T-helper 17 cell (primary cell): ENCODE measurements around the gene PCF11. TPM values are rescaled to one million over a fixed set of nuclear protein-coding genes. Genes with fewer than 3 reads are reported as not detected.
"Not testable (repeated sequence)": the region's sequence is repeated elsewhere in the genome, so short reads cannot be mapped to it uniquely, and the experiment has no call there.

Experiments used
- ATAC-seq: fragments of 150-1000 bp; cut with Tn5 transposase; 2 replicates; pipeline ENCODE4 v1.10.0; 2021; ENCODE audit warnings: mild to moderate bottlenecking, moderate library complexity
- DNase-seq, 3 donors: peaks; one replicate each; pipeline versions ENCODE4 v3.0.0 to v3.0.0-alpha.2; 2020 to 2021
- H3K9me3 ChIP-seq: one replicate; pipeline ENCODE4 v1.7.0; 2013; ENCODE audit warnings: low read length, mild to moderate bottlenecking; ENCODE audit not compliant: control insufficient read depth, poor library complexity, severe bottlenecking
- H3K27ac Mint-ChIP-seq: one replicate; pipeline ENCODE4 v1.8.0; 2022; ENCODE audit warnings: mild to moderate bottlenecking, moderate library complexity, mixed read lengths
- H3K27me3 Mint-ChIP-seq: one replicate; pipeline ENCODE4 v1.8.0; 2022; ENCODE audit warnings: mixed read lengths
- H3K36me3 Mint-ChIP-seq: one replicate; pipeline ENCODE4 v1.8.0; 2022; ENCODE audit warnings: low read depth, mixed read lengths
- H3K4me1 Mint-ChIP-seq: one replicate; pipeline ENCODE4 v1.8.0; 2022; ENCODE audit warnings: mild to moderate bottlenecking, mixed read lengths
- H3K4me3 Mint-ChIP-seq: one replicate; pipeline ENCODE4 v1.8.0; 2022; ENCODE audit warnings: mild to moderate bottlenecking, moderate library complexity, mixed read lengths
- total RNA-seq, 4 donors: library from RNA in 2 of 4; stranded (reverse) in 2 of 4; gene quantifications; one replicate each; pipeline ENCODE4 v1.2.3 and lab custom pipeline; 2022 to 2026

The PCF11 gene
- total RNA-seq, 2 donors from 2014 or later = 152 to 153 TPM

DNA sequence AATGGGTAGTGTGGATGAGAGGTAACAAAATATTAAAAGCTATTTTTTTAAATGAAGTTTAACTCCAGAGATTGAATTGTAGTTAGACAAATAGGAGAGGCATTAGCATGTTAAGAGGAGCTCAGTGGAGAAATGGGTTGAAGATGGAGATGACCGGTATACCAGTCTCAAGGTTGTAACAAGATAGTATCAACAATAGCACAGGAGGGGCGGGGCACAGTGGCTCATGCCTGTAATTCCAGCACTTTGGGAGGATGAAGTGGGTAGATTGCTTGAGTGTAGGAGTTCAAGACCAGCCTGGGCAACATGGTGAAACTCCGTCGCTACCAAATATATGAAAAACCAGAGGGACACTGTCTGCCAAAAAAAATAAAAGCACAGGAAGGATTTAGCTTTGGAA is 30.5 kb downstream of the PCF11 start:
- ATAC-seq = no peak
- Mint-ChIP-seq H3K27ac (peak overlapping the region; percentile 76), H3K36me3 (peaks cover 9% of the 10 kb centered on the region)

DNA sequence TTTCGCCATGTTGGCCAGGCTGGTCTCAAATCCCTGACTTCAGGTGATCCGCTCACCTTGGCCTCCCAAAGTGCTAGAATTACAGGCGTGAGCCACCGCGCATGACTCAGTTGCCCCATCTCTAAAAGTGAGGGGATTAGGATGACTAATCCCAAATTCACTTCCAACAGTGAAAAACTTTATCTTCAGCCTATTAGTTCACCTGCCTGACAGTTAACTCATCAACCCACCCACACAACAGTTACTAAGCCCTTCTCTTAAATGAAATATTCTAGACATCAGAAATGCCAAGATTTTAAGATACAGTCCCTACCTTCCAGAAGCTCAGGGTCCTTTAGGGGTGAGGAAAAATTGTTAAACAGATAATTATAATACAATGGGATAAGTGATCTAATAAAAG is 34.6 kb downstream of the PCF11 start:
- peak overlapping the region; percentile 100 for H3K27ac Mint-ChIP-seq
- H3K4me3 Mint-ChIP-seq = no peak overlapping the region
- DNase-seq (no peak), ATAC-seq (no peak)
- H3K27me3 Mint-ChIP-seq = no peaks in the 10 kb centered on the region
- no peaks in the 10 kb centered on the region for H3K9me3 ChIP-seq
- peaks cover 9% of the 10 kb centered on the region for H3K36me3 Mint-ChIP-seq
- peaks cover 50% of the 10 kb centered on the region for H3K4me1 Mint-ChIP-seq

More for the DNA sequence above, 30.5 kb downstream of the PCF11 start:
- Mint-ChIP-seq H3K4me3 (no peak overlapping the region), H3K27me3 (no peaks in the 10 kb centered on the region), H3K4me1 (peaks cover 18% of the 10 kb centered on the region)
- no peak for DNase-seq
- no peaks in the 10 kb centered on the region for H3K9me3 ChIP-seq

DNA sequence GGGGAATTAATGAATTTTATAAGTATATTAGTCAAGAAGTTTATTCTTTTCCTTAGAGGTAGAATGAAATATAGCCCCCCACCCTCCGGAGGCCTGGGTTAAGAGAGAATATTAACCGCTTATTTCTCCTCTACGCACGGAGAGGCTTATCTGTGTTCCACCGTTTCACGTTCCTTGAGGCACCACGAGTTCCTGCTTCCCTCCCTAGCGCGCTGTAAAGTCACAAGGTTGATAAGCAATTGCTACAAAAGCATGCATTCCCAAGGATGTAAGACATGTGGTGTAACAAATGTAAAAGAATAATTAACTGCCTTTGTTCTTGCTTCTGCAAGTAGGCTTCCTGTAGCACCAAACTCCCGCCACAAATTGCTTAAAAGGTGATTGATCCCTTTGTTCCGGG is 35.1 kb downstream of the PCF11 start:
- Mint-ChIP-seq H3K27me3 (no peaks in the 10 kb centered on the region), H3K27ac (peak overlapping the region; percentile 100), H3K36me3 (peaks cover 9% of the 10 kb centered on the region), H3K4me1 (peaks cover 55% of the 10 kb centered on the region), H3K4me3 (peak overlapping the region; percentile 99)
- no peaks in the 10 kb centered on the region for H3K9me3 ChIP-seq
- ATAC-seq (no peak), DNase-seq (no peak)

DNA sequence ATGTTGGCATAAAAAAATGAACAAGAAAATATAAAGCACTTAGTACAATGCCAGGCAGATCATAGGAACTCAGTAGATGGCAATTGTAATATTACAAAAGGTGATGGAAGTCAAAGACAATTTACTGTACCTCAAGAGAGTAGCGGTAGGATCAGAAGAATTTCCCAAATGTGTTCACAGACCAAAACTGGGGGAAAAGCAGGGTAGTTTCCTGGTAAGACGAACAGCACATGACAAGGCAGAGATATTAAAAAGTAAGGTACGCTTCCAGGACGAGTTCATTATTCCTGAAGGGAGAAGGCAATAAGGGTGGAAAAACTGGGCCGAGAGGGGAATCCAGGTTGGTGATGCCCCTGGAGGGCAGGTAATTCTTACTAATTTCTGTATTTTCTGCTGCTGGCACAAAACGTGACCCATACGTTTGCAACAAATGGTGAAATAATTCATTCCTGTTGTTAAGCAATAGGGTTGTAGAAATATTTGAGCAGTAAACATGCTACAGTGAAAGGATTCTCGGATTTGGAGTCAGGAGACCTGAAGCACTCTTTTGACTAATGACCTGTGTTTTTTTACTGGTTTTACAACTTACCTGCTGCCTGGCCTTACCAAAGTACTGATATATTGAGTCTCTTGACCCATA is 35.8 kb downstream of the PCF11 start:
- peaks cover 9% of the 10 kb centered on the region for H3K36me3 Mint-ChIP-seq
- ATAC-seq (no peak), DNase-seq (no peak)
- no peaks in the 10 kb centered on the region for H3K9me3 ChIP-seq
- H3K4me1 Mint-ChIP-seq = peaks cover 53% of the 10 kb centered on the region
- H3K27ac Mint-ChIP-seq = peak overlapping the region; percentile 100
- H3K4me3 Mint-ChIP-seq = peak overlapping the region; percentile 99
- H3K27me3 Mint-ChIP-seq = no peaks in the 10 kb centered on the region

DNA sequence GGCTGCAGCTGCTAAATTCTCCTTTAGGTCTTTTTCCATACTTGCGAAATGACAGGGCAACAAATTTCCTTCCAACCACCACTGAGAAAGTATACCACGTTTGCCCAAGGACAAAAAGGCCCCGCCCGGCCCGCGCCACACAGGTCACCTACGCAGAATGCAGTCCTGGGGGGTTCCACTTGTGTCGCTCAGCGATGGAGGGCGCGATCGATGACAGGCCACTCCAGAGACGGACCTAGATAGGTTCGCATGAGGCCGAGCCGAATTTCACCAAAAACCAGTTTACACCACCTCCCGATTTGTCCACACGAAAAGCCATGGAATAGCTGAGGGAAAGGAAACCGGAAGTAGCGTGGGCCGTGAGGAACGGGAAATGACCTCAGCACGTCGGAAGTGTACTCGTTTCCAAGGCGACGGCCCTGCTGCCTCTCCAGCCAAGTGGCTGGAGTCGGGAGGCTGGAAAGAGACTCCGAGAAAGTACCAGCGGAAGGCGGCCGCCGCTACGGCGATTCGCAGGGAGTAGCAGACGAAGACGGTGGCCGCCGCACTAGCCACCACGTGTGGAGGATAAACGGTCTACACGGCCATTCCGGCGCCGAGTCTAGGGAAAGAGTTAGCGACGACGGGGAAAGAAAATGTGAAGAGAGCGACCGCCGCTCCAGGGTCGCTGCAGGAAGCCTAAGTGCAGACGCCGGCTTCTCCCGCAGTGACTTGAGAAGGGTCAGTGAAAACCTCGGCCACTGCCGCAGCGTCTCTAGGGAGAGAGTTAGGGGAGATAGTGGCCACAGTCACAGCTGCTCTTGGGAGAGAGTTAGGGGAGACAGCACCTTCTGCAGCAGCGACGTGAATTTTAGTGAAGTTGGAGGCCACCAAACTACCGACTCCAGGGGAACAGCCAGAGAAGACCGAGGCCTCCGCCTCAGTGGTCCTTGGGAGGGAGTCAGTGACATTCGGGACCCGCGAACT is 36.7 kb downstream of the PCF11 start, which contains the start of gene ANKRD42:
Gene ANKRD42, plus strand, starts transcription at position 398 of the 966 bp plus-strand sequence. CDS start 959 bp downstream, outside the sequence.
- Mint-ChIP-seq H3K36me3 (peaks cover 9% of the 10 kb centered on the region), H3K4me1 (peaks cover 53% of the 10 kb centered on the region), H3K27me3 (no peaks in the 10 kb centered on the region), H3K27ac (peak within 1 kb of the TSS; percentile 100), H3K4me3 (peak within 1 kb of the TSS; percentile 99)
- ATAC-seq = peak; percentile 81
- H3K9me3 ChIP-seq = no peaks in the 10 kb centered on the region
- peak; percentile 66 to 75 (median 74) for DNase-seq

DNA sequence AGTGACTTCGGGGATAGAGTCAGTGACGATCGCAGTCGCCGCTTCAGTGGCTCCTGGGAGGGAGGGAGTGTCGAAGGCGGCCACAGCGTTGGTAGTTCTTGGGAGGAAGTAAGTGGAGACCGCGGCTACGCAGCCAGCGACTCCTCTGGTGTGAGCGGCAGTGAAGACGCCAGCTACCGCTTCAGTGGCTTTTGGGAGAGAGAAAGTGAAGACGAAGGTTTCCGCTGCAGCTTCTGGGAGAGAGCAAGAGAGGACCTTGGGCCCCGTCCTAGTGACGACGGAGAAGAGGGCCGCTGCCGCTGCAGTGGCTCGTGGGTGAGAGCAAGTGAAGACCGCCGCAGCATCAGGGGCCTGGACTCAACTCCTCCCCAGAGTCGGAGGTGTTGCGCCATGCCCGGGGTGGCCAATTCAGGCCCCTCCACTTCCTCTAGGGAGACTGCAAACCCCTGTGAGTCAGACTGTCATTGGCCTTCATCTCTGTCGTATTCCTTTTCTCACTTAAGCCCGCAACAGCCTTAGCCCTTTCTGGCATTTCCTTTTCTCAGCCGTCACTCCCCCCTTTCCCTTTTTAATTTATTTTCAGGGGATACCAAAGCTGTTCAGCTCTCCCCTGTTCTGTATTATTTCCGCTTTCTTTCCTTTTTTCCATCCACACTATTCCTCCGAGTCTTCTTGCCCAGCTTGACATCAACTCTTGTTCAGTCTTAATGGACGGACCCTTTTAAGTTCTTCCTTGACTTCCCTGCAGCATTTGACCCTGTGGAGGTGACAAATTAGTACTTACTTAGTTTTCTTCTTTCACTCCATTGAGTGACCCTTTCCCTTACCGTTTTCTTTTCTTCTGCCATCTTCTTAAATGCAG is 37.6 kb downstream of the PCF11 start:
- Mint-ChIP-seq H3K4me1 (peaks cover 53% of the 10 kb centered on the region), H3K36me3 (peaks cover 9% of the 10 kb centered on the region), H3K27me3 (no peaks in the 10 kb centered on the region), H3K27ac (peak overlapping the region; percentile 100), H3K4me3 (peak overlapping the region; percentile 99)
- no peaks in the 10 kb centered on the region for H3K9me3 ChIP-seq
- peak; percentile 72 for ATAC-seq
- peak; percentile 36 to 49 (median 43) for DNase-seq

DNA sequence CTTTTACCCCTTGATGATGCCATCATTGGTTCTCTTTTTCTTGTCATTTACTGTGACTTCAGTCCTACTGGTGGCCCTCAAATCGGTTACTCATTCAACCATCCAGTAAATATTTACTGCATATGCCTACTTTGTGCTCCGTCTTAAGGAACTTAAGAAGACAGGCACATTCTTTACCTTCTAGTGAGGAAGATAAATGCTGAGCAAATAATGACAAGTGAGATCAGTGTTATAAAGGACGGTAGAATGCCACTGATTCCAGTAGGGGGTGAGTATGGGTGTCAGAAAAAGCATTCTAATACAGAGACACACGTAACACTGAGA is 38.2 kb downstream of the PCF11 start:
- no peak for DNase-seq
- peaks cover 53% of the 10 kb centered on the region for H3K4me1 Mint-ChIP-seq
- no peaks in the 10 kb centered on the region for H3K27me3 Mint-ChIP-seq
- no peaks in the 10 kb centered on the region for H3K9me3 ChIP-seq
- H3K4me3 Mint-ChIP-seq = peak overlapping the region; percentile 99
- ATAC-seq = no peak
- H3K27ac Mint-ChIP-seq = peak overlapping the region; percentile 100
- peaks cover 12% of the 10 kb centered on the region for H3K36me3 Mint-ChIP-seq

DNA sequence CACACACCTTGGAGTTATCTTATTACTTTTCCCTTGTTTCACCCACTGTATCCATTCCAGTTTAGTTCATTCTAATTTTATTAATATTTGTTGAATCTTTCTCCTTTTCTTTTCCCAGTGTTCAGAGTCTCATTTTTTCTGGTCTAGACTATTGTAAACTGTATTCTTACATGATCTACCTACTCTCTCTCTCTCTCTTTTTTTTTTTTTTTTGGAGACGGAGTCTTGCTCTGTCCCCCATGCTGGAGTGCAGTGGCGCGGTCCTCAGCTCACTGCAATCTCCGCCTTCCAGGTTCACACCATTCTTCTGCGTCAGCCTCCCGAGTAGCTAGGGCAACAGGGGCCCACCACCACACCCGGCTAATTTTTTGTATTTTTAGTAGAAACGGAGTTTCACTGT is 38.7 kb downstream of the PCF11 start:
- no peak for ATAC-seq
- H3K27me3 Mint-ChIP-seq = no peaks in the 10 kb centered on the region

DNA sequence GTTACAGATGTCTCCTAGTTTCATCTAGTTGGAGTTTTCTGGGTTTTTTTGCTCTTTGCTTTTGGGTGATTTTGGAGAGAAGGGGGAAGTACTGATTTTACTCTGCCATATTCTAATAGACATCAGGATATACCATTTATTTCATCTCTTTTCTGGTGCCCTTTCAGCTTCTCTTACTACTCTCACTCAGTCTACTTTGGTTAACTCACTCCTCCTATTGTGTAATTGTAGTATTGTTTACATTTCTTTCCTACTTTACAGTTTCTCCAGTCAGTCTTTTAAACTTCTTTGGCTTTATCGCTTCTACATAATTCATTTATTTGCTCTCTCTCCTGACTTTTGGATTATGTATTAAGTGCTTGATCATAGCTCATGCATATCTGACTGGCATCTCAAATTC is 43.1 kb downstream of the PCF11 start:
- Mint-ChIP-seq H3K4me3 (no peak overlapping the region), H3K4me1 (peaks cover 23% of the 10 kb centered on the region), H3K27ac (no peak overlapping the region), H3K36me3 (peaks cover 8% of the 10 kb centered on the region), H3K27me3 (no peaks in the 10 kb centered on the region)
- DNase-seq (no peak), ATAC-seq (no peak)
- no peaks in the 10 kb centered on the region for H3K9me3 ChIP-seq

More for the DNA sequence above, 38.7 kb downstream of the PCF11 start:
- peak overlapping the region; percentile 55 for H3K4me3 Mint-ChIP-seq
- DNase-seq = no peak
- H3K4me1 Mint-ChIP-seq = peaks cover 51% of the 10 kb centered on the region
- peak overlapping the region; percentile 100 for H3K27ac Mint-ChIP-seq
- peaks cover 15% of the 10 kb centered on the region for H3K36me3 Mint-ChIP-seq
- no peaks in the 10 kb centered on the region for H3K9me3 ChIP-seq

DNA sequence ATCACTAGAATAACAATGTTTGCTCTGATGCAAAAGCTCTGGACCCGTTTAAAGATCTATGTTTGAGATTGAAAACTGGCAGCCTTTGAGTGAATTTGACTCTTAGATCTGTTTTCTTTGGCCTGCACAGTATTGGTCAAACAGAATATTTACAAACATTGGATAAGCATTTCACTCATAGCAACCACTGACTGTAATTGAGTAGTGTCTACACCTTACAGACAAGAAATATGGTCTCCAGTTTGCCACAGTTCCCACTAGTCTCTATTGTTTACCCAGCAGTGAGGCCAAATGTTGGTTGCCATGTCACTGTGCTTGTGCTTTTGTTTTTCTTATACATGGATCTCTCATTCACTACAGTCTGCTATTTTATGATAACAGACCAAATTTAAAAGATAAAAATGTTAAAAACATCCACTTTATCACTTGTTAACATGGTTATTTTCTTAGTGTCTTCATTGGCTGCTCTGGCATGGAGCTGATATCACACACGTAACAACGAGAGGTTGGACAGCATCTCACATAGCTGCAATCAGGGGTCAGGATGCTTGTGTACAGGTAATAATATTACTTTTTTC is 48.8 kb downstream of the PCF11 start:
- Mint-ChIP-seq H3K36me3 (peaks cover 9% of the 10 kb centered on the region), H3K4me3 (no peak overlapping the region), H3K27ac (no peak overlapping the region)

DNA sequence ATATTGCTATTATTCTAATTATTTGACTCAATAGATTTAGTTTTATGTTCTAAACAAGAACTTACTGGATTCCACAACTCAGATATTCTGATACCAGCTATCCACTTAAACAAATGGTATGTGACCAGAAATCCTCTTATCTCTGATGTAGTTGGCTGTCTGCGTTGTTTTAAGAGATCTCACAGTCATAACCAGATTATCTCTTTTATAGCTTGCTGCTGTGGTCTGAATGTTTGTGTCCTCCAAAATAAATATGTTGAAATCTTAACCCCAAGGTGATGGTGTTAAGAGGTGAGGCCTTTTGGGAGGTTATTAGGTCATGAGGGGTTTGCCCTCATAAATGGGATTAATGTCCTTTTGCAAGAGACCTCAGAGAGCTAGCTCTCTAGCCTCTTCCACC is 49.3 kb downstream of the PCF11 start:
- no peaks in the 10 kb centered on the region for H3K27me3 Mint-ChIP-seq
- no peaks in the 10 kb centered on the region for H3K9me3 ChIP-seq
- H3K27ac Mint-ChIP-seq = no peak overlapping the region
- H3K4me3 Mint-ChIP-seq = no peak overlapping the region
- ATAC-seq (no peak), DNase-seq (no peak)
- peaks cover 9% of the 10 kb centered on the region for H3K36me3 Mint-ChIP-seq
- H3K4me1 Mint-ChIP-seq = peaks cover 5% of the 10 kb centered on the region

More for the DNA sequence above, 48.8 kb downstream of the PCF11 start:
- ATAC-seq = no peak
- Mint-ChIP-seq H3K4me1 (peaks cover 5% of the 10 kb centered on the region), H3K27me3 (no peaks in the 10 kb centered on the region)
- H3K9me3 ChIP-seq = no peaks in the 10 kb centered on the region
- no peak for DNase-seq

DNA sequence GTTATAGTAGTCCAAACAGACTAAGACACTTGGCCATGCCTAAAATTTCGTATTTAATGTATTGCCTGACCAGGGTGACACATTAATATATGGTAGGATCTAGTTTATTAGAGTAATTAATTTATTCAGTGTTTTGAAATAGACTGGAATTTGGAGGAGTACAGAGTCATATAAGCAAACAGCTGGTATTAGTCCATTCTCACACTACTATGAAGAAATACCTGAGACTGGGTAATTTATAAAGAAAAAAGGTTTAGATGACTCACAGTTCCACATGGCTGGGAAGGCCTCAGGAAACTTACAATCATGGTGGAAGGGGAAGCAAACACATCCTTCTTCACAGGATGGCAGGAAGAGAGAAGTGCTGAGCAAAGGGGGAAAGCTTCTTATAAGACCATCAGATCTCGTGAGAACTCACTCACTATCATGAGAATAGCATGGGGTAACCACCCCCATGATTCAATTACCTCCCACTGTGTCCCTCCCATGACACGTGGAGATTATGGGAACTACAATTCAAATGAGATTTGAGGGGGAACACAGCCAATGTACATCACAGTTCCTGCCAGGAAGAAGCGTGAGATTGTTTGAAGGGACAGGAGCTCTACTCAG is 49.9 kb downstream of the PCF11 start:
- not testable (repeated sequence) for H3K4me1 Mint-ChIP-seq, H3K9me3 ChIP-seq, H3K27me3 Mint-ChIP-seq, H3K36me3 Mint-ChIP-seq, ATAC-seq, DNase-seq, H3K4me3 Mint-ChIP-seq
- peak overlapping the region; percentile 12 for H3K27ac Mint-ChIP-seq
